EH (cell line): ENCODE measurements around the gene CD207.
A peak's percentile ranks its signal among the peaks of the same experiment; 100 is the strongest.
"Not testable (repeated sequence)": the region's sequence is repeated elsewhere in the genome, so short reads cannot be mapped to it uniquely, and the experiment has no call there.

Experiments used
- DNase-seq: peaks from one replicate; pipeline ENCODE4 v3.0.0-alpha.2; 2015; ENCODE audit warnings: low read depth

CD207 gene

GRCh38 chr2:70835643-70836042 lies at the start of gene CD207:
Gene CD207, minus strand, starts transcription at chr2:70835816. Its CDS starts 40 bp downstream, at chr2:70835776.
- DNase-seq, result no peak

GRCh38 chr2:70878543-70878942 lies 42.9 kb upstream of the CD207 start:
- DNase-seq, result not testable (repeated sequence)

GRCh38 chr2:70876138-70876537 lies 40.5 kb upstream of the CD207 start:
- not testable (repeated sequence) for DNase-seq

GRCh38 chr2:70873541-70873940 lies 37.9 kb upstream of the CD207 start:
- DNase-seq, result no peak

- peak; percentile 76 for DNase-seq
These were observed 36.0 kb upstream of the CD207 start for GRCh38 chr2:70871398-70872211.

- DNase-seq, result no peak
These were observed 35.2 kb upstream of the CD207 start for GRCh38 chr2:70870790-70871189.

- no peak for DNase-seq
These were observed 33.4 kb upstream of the CD207 start for GRCh38 chr2:70868970-70869369.

GRCh38 chr2:70861777-70862625 lies 26.4 kb upstream of the CD207 start:
- peak; percentile 79 for DNase-seq

GRCh38 chr2:70855667-70856066 lies 20.1 kb upstream of the CD207 start:
- DNase-seq, result peak; percentile 27

- DNase-seq, result no peak
These were observed 18.8 kb upstream of the CD207 start for GRCh38 chr2:70854411-70854810.

- no peak for DNase-seq
These were observed 17.2 kb upstream of the CD207 start for GRCh38 chr2:70852824-70853223.

- no peak for DNase-seq
These were observed 16.1 kb upstream of the CD207 start for GRCh38 chr2:70851704-70852103.

GRCh38 chr2:70850925-70851324 lies 15.3 kb upstream of the CD207 start:
- DNase-seq, result no peak

GRCh38 chr2:70842401-70842800 lies 6.8 kb upstream of the CD207 start:
- no peak for DNase-seq

- no peak for DNase-seq
These were observed 2.6 kb upstream of the CD207 start for GRCh38 chr2:70837980-70838925.

- DNase-seq, result no peak
These were observed 735 bp downstream of the CD207 start for GRCh38 chr2:70834881-70835280.

- DNase-seq, result no peak
These were observed 1.5 kb downstream of the CD207 start for GRCh38 chr2:70834106-70834505.

GRCh38 chr2:70833246-70833645 lies 2.4 kb downstream of the CD207 start:
- DNase-seq, result no peak

GRCh38 chr2:70832386-70832785 lies 3.2 kb downstream of the CD207 start:
- DNase-seq, result no peak

GRCh38 chr2:70831861-70832260 lies 3.8 kb downstream of the CD207 start:
- DNase-seq, result no peak

GRCh38 chr2:70830366-70830765 lies 5.2 kb downstream of the CD207 start:
- DNase-seq, result no peak

- DNase-seq, result no peak
These were observed 5.7 kb downstream of the CD207 start for GRCh38 chr2:70829916-70830315.
